GM12878 (cell line): ENCODE results near the gene TYW5. TPM values are rescaled to one million over a fixed set of nuclear protein-coding genes. Genes with fewer than 3 reads are reported as not detected.
A peak's percentile ranks its signal among the peaks of the same experiment; 100 is the strongest.

Source experiments
- ATAC-seq: fragments of 200-7000 bp; cut with Tn5 transposase; 3 replicates; pipeline ENCODE4 v1.9.1; 2020; ENCODE audit warnings: mild to moderate bottlenecking, moderate library complexity
- BruUV-seq: library from RNA; stranded (reverse); fragments of 400-500 nt; replicated peaks from 2 replicates; lab custom pipeline; 2021; lab: Mats Ljungman, UMichigan
- CTCF ChIA-PET: fragments of 300-600 bp; sonication (Branson Sonifier 250); formaldehyde crosslinking; extraction: SDS; loops from one replicate; lab custom pipeline; 2021; ENCODE audit warnings: inconsistent platforms; lab: Yijun Ruan, JAX
- POLR2A ChIA-PET: fragments of 350-600 bp; formaldehyde crosslinking; extraction: SDS; loops from one replicate; lab custom pipeline; 2021; ENCODE audit warnings: inconsistent platforms; lab: Charles Lee
- RAD21 ChIA-PET: fragments of 300-600 bp; sonication (Branson Sonifier 250); formaldehyde crosslinking; loops from one replicate; lab custom pipeline; 2023; ENCODE audit warnings: antibody characterized with exemption; ENCODE audit not compliant: unreplicated experiment; lab: Charles Lee
- SMC1A ChIA-PET: fragments of 300-600 bp; sonication (Branson Sonifier 250); formaldehyde crosslinking; loops from one replicate; lab custom pipeline; 2023; ENCODE audit not compliant: unreplicated experiment, uncharacterized antibody; lab: Charles Lee
- DNase-seq: peaks from one replicate; pipeline ENCODE4 v3.0.0-alpha.2; 2011; ENCODE audit warnings: low read depth, low spot score
- FAIRE-seq: peaks from 3 replicates; lab custom pipeline; 2011; peaks lifted over from hg19 to GRCh38; lab: Jason Lieb, UNC
- H2AFZ ChIP-seq: 2 replicates; pipeline ENCODE4 v1.6.0; 2011; ENCODE audit warnings: low read depth, low read length, control low read depth; ENCODE audit not compliant: control insufficient read depth
- H3K27ac ChIP-seq: 2 replicates; pipeline ENCODE4 v1.5.1; 2011; ENCODE audit warnings: control low read depth; ENCODE audit not compliant: control insufficient read depth, insufficient read depth
- H3K27me3 ChIP-seq, 2 experiments: replicated peaks in 1 of 2; 2 replicates each; pipeline versions ENCODE4 v1.6.0 to v1.6.1; 2011; ENCODE audit warnings: low read length in 1 of 2; ENCODE audit not compliant: control insufficient read depth in 2 of 2, insufficient read depth in 2 of 2
- H3K36me3 ChIP-seq, 2 experiments: 2 replicates each; pipeline ENCODE4 v1.5.1; 2011; ENCODE audit warnings: low read length in 1 of 2; ENCODE audit not compliant: control insufficient read depth in 2 of 2, insufficient read depth in 2 of 2
- H3K4me1 ChIP-seq: 2 replicates; pipeline ENCODE4 v1.6.1; 2011; ENCODE audit warnings: mild to moderate bottlenecking, low read length, moderate library complexity, mixed read lengths; ENCODE audit not compliant: control insufficient read depth, insufficient read depth
- H3K4me2 ChIP-seq: 2 replicates; pipeline ENCODE4 v1.6.0; 2011; ENCODE audit warnings: control low read depth; ENCODE audit not compliant: control insufficient read depth, insufficient read depth
- H3K4me3 ChIP-seq: fragments of 200-600 bp; sonication (generic); 2 replicates; pipeline ENCODE4 v1.5.1; 2016
- H3K79me2 ChIP-seq: 2 replicates; pipeline ENCODE4 v1.6.0; 2011; ENCODE audit warnings: low read length; ENCODE audit not compliant: control insufficient read depth, insufficient read depth
- H3K9ac ChIP-seq: 2 replicates; pipeline ENCODE4 v1.8.0; 2011; ENCODE audit warnings: low read length, control low read depth, mixed read lengths; ENCODE audit not compliant: control insufficient read depth, insufficient read depth
- H3K9me3 ChIP-seq: replicated peaks from 3 replicates; pipeline ENCODE4 v1.5.1; 2011; ENCODE audit warnings: mild to moderate bottlenecking, low read length; ENCODE audit not compliant: control insufficient read depth, insufficient read depth
- H4K20me1 ChIP-seq: 2 replicates; pipeline ENCODE4 v1.6.0; 2011; ENCODE audit not compliant: control insufficient read depth, insufficient read depth
- KDM1A ChIP-seq: fragments of 200-600 bp; sonication (generic); IDR thresholded peaks from 2 replicates; pipeline ENCODE4 v1.6.1; 2016; ENCODE audit warnings: borderline replicate concordance
- MTA2 ChIP-seq: fragments of 450-650 bp; IDR thresholded peaks from 2 replicates; pipeline ENCODE4 v1.6.1; 2016; ENCODE audit warnings: low read depth, mild to moderate bottlenecking, moderate library complexity
- MYC ChIP-seq: IDR thresholded peaks from 2 replicates; pipeline ENCODE4 v1.6.1; 2011; ENCODE audit warnings: mild to moderate bottlenecking, low read length, moderate library complexity, inconsistent platforms; ENCODE audit not compliant: insufficient read depth, insufficient replicate concordance, insufficient read length, severe bottlenecking
- NFYA ChIP-seq: IDR thresholded peaks from 2 replicates; pipeline ENCODE4 v1.6.1; 2011; ENCODE audit warnings: low read depth, mild to moderate bottlenecking, low read length, improper control_type of control experiment, borderline replicate concordance
- RAD21 ChIP-seq: IDR thresholded peaks from 2 replicates; pipeline ENCODE4 v1.6.1; 2011; ENCODE audit warnings: mild to moderate bottlenecking, low read depth, low read length, moderate library complexity; ENCODE audit not compliant: insufficient read depth
- TCF12 ChIP-seq: IDR thresholded peaks from 2 replicates; pipeline ENCODE4 v1.6.1; 2011; ENCODE audit warnings: low read depth, mild to moderate bottlenecking, low read length
- ZNF217 ChIP-seq: fragments of 450-650 bp; IDR thresholded peaks from 2 replicates; pipeline ENCODE4 v1.6.1; 2017; ENCODE audit warnings: antibody characterized with exemption, mild to moderate bottlenecking
- ZNF384 ChIP-seq: IDR thresholded peaks from 2 replicates; pipeline ENCODE4 v1.6.1; 2012; ENCODE audit warnings: low read depth, mild to moderate bottlenecking, low read length, improper control_type of control experiment, borderline replicate concordance
- WGBS: methylation state at CpG from one replicate; pipeline ENCODE4 v1.1.6; 2016; ENCODE audit warnings: low lambda C conversion rate; ENCODE audit not compliant: insufficient replicate concordance, insufficient coverage; ENCODE audit errors: missing lambda C conversion rate; 5-methylcytosine and 5-hydroxymethylcytosine counted together
- in situ Hi-C: fragments of 300-500 bp; cut with MboI; formaldehyde crosslinking; loops from 9 replicates; pipeline ENCODE4 v1.14.3; 2018; ENCODE audit warnings: mixed read lengths
- intact Hi-C: fragments of 100-400 bp; cut with micrococcal nuclease; formaldehyde crosslinking; loops from one replicate; pipeline ENCODE4 v1.14.2; 2022; ENCODE audit not compliant: unreplicated experiment
- polyA plus RNA-seq, 11 experiments: library from polyadenylated mRNA; depleted of rRNA in 4 of 11; unstranded in 6 of 11; stranded (reverse) in 5 of 11; fragments of >200 nt; fragmentation: Nextera tagmentation in 4 of 11; fragmentation: Illumina TruSeq in 1 of 11; extraction: Ambion mirVana in 4 of 11; extraction: Trizol in 1 of 11; gene quantifications; 1 replicate in 1 of 11; 2 replicates in 10 of 11; pipeline versions ENCODE4 v1.2.1 to v1.2.3, GENCODE V29; 2011 to 2016; ENCODE audit warnings: inconsistent platforms in 2 of 11, missing spikeins in 2 of 11, low read depth in 1 of 11
- total RNA-seq, 4 experiments: library from RNA; depleted of rRNA in 3 of 4; stranded (reverse); fragments of >200 nt in 3 of 4; fragmentation: Illumina TruSeq in 1 of 4; extraction: Trizol in 1 of 4; gene quantifications; 2 replicates each; pipeline versions ENCODE4 v1.2.1 to v1.2.3, GENCODE V29; 2013 to 2021
- TF ChIP-seq, protein P1 (sequence below): IDR thresholded peaks from 2 replicates; pipeline ENCODE4 v1.6.1; 2012; ENCODE audit warnings: low read length, inconsistent platforms
- TF ChIP-seq, protein P2 (sequence below): fragments of 450-650 bp; IDR thresholded peaks from 2 replicates; pipeline ENCODE4 v1.6.1; 2017; ENCODE audit warnings: low read depth, mild to moderate bottlenecking, moderate library complexity
- TF ChIP-seq, protein P3 (sequence below), 3 experiments: IDR thresholded peaks in 2 of 3; conservative IDR thresholded peaks in 1 of 3; 2 replicates each; pipeline ENCODE4 v1.5.1; 2011; ENCODE audit warnings: low read depth in 3 of 3, low read length in 3 of 3, mild to moderate bottlenecking in 3 of 3, control low read depth in 2 of 3, moderate library complexity in 2 of 3, inconsistent platforms in 1 of 3, mixed read lengths in 1 of 3; ENCODE audit not compliant: control insufficient read depth in 2 of 3, insufficient read depth in 1 of 3; ENCODE audit errors: extremely low read depth in 1 of 3
- TF ChIP-seq, protein P4 (sequence below): IDR thresholded peaks from 2 replicates; pipeline ENCODE4 v1.6.1; 2011; ENCODE audit warnings: borderline replicate concordance, low read depth, mild to moderate bottlenecking, moderate library complexity, mixed read lengths, low read length; ENCODE audit not compliant: insufficient read depth; ENCODE audit errors: extremely low read length
- TF ChIP-seq, protein P5 (sequence below): fragments of 450-650 bp; IDR thresholded peaks from 2 replicates; pipeline ENCODE4 v1.6.1; 2014; ENCODE audit warnings: mild to moderate bottlenecking

The TYW5 gene
- total and polyA plus RNA-seq, 10 of the 15 experiments (the other 5 are each of a cell fraction or from before 2014, with no cell fraction given) = 4.6 to 11.8 (median 7.4) TPM

DNA sequence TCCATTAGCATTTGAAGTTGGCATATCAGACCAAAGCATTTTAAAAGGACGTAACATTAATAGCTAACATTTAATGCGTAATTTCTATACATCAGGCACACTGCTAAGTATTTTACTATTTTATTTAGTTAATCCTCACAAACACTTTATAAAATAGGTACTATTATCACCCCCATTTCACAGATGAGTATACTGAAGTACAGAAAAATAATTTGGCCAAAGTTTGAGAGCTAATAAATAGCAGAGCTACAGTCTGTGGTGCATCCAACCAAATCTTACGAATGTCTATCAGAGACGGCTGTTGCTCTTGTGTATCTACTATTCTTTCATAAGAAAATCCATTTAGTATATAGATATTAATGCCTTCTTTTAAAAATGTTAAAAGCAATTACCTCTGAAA lies 11.9 kb downstream of the TYW5 start (continued):
- TF ChIP-seq, protein P1, sequence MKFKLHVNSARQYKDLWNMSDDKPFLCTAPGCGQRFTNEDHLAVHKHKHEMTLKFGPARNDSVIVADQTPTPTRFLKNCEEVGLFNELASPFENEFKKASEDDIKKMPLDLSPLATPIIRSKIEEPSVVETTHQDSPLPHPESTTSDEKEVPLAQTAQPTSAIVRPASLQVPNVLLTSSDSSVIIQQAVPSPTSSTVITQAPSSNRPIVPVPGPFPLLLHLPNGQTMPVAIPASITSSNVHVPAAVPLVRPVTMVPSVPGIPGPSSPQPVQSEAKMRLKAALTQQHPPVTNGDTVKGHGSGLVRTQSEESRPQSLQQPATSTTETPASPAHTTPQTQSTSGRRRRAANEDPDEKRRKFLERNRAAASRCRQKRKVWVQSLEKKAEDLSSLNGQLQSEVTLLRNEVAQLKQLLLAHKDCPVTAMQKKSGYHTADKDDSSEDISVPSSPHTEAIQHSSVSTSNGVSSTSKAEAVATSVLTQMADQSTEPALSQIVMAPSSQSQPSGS = no peak

DNA sequence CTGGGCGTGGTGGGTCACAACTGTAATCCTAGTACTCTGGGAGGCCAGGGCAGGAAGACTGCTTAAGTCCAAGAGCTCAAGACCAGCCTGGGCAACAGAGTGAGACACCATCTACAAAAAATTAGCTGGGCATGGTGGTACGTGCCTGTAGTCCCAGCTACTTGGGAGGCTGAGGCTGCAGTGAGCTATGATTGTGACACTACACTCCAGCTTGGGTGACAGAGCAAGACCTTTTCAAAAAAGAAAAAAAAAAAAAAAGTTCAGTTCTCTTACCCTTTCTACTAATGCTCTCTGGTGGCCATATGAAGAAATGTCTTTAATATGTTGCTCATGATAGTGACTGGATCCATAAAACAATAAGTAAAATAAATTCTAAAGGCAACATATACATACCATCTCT lies 14.9 kb downstream of the TYW5 start:
- Histone ChIP-seq H3K27me3 (no peaks in the 10 kb centered on the region), H3K27ac (no peak overlapping the region), H3K79me2 (no peaks in the 10 kb centered on the region), H4K20me1 (no peaks in the 10 kb centered on the region), H3K4me2 (no peak overlapping the region), H3K9ac (no peak overlapping the region), H3K36me3 (peaks cover under 1 to 13% of the 10 kb centered on the region in 2 experiments; a peak in 2 of 4 replicates), H2AFZ (no peak overlapping the region), H3K9me3 (no peaks in the 10 kb centered on the region), H3K4me1 (no peaks in the 10 kb centered on the region), H3K4me3 (no peak overlapping the region)
- ChIA-PET CTCF (interaction anchor here (0.6 to 2.4 kb wide), 14 partner anchors 11 to 586 kb away, joined by 3 to 11 read pairs (median 4); partner anchors contain the start of gene SGO2), RAD21 (interaction anchor here (0.7 to 2.1 kb wide), 7 partner anchors 9 to 200 kb away, joined by 3 to 7 read pairs (median 4); no protein-coding TSS in a partner anchor), POLR2A (no interaction called here), SMC1A (interaction anchor here (0.5 to 1.6 kb wide), 8 partner anchors 12 to 543 kb away, joined by 3 to 6 read pairs (median 3); no protein-coding TSS in a partner anchor)
- intact Hi-C loops = loop anchor here (1.0 to 10.0 kb wide), 2 partner anchors 89 to 236 kb away; partner anchors contain the start of gene FTCDNL1
- no peak for DNase-seq
- in situ Hi-C loops = no loop called here
- 100% methylated on average over 2 of the region's 2 CpGs for WGBS
- FAIRE-seq = peak; percentile 27
- no TSS peak for BruUV-seq
- ATAC-seq = peak; percentile 83
- TF ChIP-seq NFYA (no peak), RAD21 (peak; percentile 56), MYC (no peak), MTA2 (no peak), KDM1A (no peak), ZNF217 (no peak), TCF12 (no peak), ZNF384 (peak; percentile 89)
- TF ChIP-seq, protein P2, sequence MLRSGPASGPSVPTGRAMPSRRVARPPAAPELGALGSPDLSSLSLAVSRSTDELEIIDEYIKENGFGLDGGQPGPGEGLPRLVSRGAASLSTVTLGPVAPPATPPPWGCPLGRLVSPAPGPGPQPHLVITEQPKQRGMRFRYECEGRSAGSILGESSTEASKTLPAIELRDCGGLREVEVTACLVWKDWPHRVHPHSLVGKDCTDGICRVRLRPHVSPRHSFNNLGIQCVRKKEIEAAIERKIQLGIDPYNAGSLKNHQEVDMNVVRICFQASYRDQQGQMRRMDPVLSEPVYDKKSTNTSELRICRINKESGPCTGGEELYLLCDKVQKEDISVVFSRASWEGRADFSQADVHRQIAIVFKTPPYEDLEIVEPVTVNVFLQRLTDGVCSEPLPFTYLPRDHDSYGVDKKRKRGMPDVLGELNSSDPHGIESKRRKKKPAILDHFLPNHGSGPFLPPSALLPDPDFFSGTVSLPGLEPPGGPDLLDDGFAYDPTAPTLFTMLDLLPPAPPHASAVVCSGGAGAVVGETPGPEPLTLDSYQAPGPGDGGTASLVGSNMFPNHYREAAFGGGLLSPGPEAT = no peak
- TF ChIP-seq, protein P3, sequence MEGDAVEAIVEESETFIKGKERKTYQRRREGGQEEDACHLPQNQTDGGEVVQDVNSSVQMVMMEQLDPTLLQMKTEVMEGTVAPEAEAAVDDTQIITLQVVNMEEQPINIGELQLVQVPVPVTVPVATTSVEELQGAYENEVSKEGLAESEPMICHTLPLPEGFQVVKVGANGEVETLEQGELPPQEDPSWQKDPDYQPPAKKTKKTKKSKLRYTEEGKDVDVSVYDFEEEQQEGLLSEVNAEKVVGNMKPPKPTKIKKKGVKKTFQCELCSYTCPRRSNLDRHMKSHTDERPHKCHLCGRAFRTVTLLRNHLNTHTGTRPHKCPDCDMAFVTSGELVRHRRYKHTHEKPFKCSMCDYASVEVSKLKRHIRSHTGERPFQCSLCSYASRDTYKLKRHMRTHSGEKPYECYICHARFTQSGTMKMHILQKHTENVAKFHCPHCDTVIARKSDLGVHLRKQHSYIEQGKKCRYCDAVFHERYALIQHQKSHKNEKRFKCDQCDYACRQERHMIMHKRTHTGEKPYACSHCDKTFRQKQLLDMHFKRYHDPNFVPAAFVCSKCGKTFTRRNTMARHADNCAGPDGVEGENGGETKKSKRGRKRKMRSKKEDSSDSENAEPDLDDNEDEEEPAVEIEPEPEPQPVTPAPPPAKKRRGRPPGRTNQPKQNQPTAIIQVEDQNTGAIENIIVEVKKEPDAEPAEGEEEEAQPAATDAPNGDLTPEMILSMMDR (IDR thresholded peaks at IDR 0.05 in 2 of 3, conservative IDR thresholded peaks at IDR 0.05 in 1 of 3; ENCODE audit: control insufficient read depth in 2 of 3, extremely low read depth in 1 of 3, insufficient read depth in 1 of 3, low read depth in 3 of 3, low read length in 3 of 3) = peak; percentile 4 to 41 (median 24); a peak in 1 of 6 replicates
- TF ChIP-seq, protein P4, sequence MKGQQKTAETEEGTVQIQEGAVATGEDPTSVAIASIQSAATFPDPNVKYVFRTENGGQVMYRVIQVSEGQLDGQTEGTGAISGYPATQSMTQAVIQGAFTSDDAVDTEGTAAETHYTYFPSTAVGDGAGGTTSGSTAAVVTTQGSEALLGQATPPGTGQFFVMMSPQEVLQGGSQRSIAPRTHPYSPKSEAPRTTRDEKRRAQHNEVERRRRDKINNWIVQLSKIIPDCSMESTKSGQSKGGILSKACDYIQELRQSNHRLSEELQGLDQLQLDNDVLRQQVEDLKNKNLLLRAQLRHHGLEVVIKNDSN = no peak
- TF ChIP-seq, protein P5, sequence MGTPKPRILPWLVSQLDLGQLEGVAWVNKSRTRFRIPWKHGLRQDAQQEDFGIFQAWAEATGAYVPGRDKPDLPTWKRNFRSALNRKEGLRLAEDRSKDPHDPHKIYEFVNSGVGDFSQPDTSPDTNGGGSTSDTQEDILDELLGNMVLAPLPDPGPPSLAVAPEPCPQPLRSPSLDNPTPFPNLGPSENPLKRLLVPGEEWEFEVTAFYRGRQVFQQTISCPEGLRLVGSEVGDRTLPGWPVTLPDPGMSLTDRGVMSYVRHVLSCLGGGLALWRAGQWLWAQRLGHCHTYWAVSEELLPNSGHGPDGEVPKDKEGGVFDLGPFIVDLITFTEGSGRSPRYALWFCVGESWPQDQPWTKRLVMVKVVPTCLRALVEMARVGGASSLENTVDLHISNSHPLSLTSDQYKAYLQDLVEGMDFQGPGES = no peak
